Progenitor cell of endocrine pancreas (in vitro differentiated cells): Measurements from ENCODE around the gene LCOR. TPM values are rescaled to one million over a fixed set of nuclear protein-coding genes. Genes with fewer than 3 reads are reported as not detected.

Source experiments
- DNase-seq: peaks from one replicate; pipeline ENCODE4 v3.0.0; 2021; ENCODE audit warnings: low spot score; ENCODE audit not compliant: unreplicated experiment
- H3K27ac Mint-ChIP-seq: 2 replicates; pipeline ENCODE4 v1.8.0; 2021; ENCODE audit warnings: mild to moderate bottlenecking, moderate library complexity, mixed read lengths
- H3K27me3 Mint-ChIP-seq: 2 replicates; pipeline ENCODE4 v1.8.0; 2021; ENCODE audit warnings: mixed read lengths
- H3K36me3 Mint-ChIP-seq: 2 replicates; pipeline ENCODE4 v1.8.0; 2022; ENCODE audit warnings: mixed read lengths; ENCODE audit not compliant: insufficient read depth
- H3K4me1 Mint-ChIP-seq: 2 replicates; pipeline ENCODE4 v1.8.0; 2021; ENCODE audit warnings: low read depth, mixed read lengths
- H3K4me3 Mint-ChIP-seq: 2 replicates; pipeline ENCODE4 v1.8.0; 2021; ENCODE audit warnings: low read depth, mild to moderate bottlenecking, moderate library complexity, mixed read lengths
- H3K9me3 Mint-ChIP-seq: 2 replicates; pipeline ENCODE4 v1.8.0; 2021; ENCODE audit warnings: low read depth, mixed read lengths
- total RNA-seq: library from RNA; stranded (reverse); gene quantifications from 2 replicates; pipeline ENCODE4 v1.2.1, GENCODE V29; 2021
- TF ChIP-seq, protein P1 (sequence below): fragments of 200-600 bp; sonication (generic); IDR thresholded peaks from one replicate; pipeline ENCODE4 v1.5.0; 2021; ENCODE audit warnings: antibody characterized with exemption, mild to moderate bottlenecking; ENCODE audit not compliant: unreplicated experiment

The LCOR gene
- total RNA-seq, 1 donor from 2014 or later: 88.6 TPM

DNA sequence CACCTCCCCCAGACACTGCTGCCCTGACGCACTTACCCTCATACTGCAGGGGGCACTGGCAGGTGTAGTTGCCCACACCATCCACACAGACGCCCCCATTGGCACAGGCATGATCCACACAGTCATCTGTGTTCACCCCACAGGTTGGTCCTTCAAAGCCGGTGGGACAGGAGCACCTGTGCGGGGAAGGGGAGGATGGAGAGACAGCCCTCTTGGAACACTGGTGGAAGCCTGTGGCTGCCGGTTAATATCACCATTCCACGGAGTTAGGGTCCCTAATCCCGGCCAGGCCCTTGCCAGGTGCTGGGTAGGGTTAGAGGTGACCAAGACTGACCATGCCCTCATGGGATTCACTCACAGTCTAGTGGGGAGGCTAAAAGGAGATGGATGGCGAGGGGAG is 181.9 kb downstream of the LCOR start:
- no peak overlapping the region for H3K4me3 Mint-ChIP-seq
- H3K4me1 Mint-ChIP-seq: no peaks in the 10 kb centered on the region
- no peaks in the 10 kb centered on the region for H3K9me3 Mint-ChIP-seq
- H3K27me3 Mint-ChIP-seq: no peaks in the 10 kb centered on the region
- no peak for DNase-seq
- TF ChIP-seq, protein P1, sequence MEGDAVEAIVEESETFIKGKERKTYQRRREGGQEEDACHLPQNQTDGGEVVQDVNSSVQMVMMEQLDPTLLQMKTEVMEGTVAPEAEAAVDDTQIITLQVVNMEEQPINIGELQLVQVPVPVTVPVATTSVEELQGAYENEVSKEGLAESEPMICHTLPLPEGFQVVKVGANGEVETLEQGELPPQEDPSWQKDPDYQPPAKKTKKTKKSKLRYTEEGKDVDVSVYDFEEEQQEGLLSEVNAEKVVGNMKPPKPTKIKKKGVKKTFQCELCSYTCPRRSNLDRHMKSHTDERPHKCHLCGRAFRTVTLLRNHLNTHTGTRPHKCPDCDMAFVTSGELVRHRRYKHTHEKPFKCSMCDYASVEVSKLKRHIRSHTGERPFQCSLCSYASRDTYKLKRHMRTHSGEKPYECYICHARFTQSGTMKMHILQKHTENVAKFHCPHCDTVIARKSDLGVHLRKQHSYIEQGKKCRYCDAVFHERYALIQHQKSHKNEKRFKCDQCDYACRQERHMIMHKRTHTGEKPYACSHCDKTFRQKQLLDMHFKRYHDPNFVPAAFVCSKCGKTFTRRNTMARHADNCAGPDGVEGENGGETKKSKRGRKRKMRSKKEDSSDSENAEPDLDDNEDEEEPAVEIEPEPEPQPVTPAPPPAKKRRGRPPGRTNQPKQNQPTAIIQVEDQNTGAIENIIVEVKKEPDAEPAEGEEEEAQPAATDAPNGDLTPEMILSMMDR: no peak
- H3K27ac Mint-ChIP-seq: no peak overlapping the region
- H3K36me3 Mint-ChIP-seq: peaks cover 6% of the 10 kb centered on the region

GRCh38 chr10:97015240-97015639 is 183.1 kb downstream of the LCOR start:
- Mint-ChIP-seq H3K9me3 (no peaks in the 10 kb centered on the region), H3K36me3 (peaks cover 2% of the 10 kb centered on the region), H3K27me3 (no peaks in the 10 kb centered on the region), H3K27ac (peak overlapping the region; percentile 88), H3K4me1 (peaks cover 1% of the 10 kb centered on the region), H3K4me3 (no peak overlapping the region)
- TF ChIP-seq, protein P1: no peak
- no peak for DNase-seq

GRCh38 chr10:97016728-97017473 is 184.8 kb downstream of the LCOR start:
- Mint-ChIP-seq H3K27ac (no peak overlapping the region), H3K27me3 (no peaks in the 10 kb centered on the region), H3K4me1 (peaks cover 2% of the 10 kb centered on the region), H3K4me3 (no peak overlapping the region), H3K9me3 (no peaks in the 10 kb centered on the region), H3K36me3 (no peaks in the 10 kb centered on the region)
- no peak for DNase-seq
- TF ChIP-seq, protein P1: no peak

DNA sequence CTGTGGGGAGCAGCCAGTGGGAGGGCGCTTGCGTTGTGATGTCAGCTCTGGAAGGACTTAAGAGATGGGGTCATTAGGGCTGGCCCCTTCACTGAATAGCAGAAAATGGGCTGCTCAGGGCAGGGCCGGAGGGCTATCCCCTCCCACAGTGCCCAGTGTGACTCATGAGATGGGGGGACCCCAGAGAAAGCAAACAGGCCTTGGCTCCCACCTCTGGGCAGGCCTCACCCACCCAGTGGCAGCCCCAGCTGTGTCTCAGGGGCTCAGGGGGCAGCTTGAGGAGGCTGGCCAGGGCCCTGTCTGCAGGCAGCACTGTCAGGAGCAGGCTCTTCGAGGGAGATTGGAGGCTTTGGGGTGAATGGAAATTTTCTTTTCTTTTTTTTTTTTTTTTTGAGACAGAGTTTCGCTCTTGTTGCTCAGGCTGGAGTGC is 185.4 kb downstream of the LCOR start:
- no peak for DNase-seq
- Mint-ChIP-seq H3K27me3 (no peaks in the 10 kb centered on the region), H3K4me1 (peaks cover 2% of the 10 kb centered on the region)

DNA sequence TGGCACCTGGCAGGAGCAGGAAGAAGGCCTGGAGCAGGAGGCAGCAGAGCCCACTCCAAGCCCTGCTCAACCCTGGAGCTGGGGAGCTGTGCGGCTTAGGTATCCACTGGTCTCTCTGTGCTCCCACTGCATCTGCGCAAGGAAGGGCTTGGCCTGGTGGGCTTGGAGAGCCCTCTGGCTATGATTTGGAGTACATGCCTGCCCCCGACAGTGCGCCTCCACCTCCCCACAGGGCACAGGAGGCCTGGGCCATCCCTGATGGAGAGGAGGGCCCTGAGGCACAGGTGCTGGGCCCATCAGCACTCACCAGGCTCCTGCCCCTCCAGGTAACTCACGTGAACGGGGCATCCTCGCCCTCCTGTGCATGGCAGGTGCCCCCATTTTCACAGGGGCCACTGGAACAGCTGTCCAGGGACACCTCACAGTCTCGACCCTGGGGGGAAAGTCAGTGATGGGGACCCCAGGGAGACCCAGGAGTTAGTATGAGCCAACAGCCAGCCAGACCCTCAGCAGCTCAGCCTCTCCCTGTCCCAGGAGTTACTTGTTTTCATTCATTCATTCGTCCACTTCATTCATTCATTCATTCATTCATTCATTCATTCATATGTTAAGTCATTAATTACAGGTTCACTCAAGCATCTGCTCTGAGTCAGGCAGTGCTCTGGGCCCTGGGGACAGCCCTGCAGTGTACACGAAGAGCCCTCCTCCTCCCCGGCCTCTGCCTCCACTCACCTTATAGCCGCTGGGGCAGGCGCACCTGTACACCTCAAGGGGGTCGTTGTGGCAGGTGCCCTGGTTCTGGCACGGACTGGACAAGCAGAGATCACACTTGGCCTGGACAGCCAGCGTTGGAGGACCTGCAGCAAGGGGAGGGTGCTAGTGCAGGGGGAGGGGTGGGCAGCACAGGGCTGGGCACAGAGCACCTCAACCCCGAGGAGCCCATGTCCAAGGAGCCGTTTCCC is 186.4 kb downstream of the LCOR start:
- no peak overlapping the region for H3K27ac Mint-ChIP-seq
- H3K4me3 Mint-ChIP-seq: no peak overlapping the region
- TF ChIP-seq, protein P1: no peak
- H3K9me3 Mint-ChIP-seq: no peaks in the 10 kb centered on the region
- DNase-seq: no peak
- H3K27me3 Mint-ChIP-seq: no peaks in the 10 kb centered on the region
- no peaks in the 10 kb centered on the region for H3K36me3 Mint-ChIP-seq
- peaks cover 2% of the 10 kb centered on the region for H3K4me1 Mint-ChIP-seq

More for the DNA sequence above, 185.4 kb downstream of the LCOR start:
- Mint-ChIP-seq H3K27ac (no peak overlapping the region), H3K4me3 (no peak overlapping the region), H3K36me3 (no peaks in the 10 kb centered on the region), H3K9me3 (no peaks in the 10 kb centered on the region)
- TF ChIP-seq, protein P1: no peak
